Stomach smooth muscle (tissue), 2 donors: ENCODE data around the gene CCDC110.
A peak's percentile ranks its signal among the peaks of the same experiment; 100 is the strongest.

Experiments
- H3K27ac ChIP-seq: one replicate; pipeline ENCODE4 v1.7.0; 2013; ENCODE audit warnings: mild to moderate bottlenecking, low read length, inconsistent platforms
- H3K27me3 ChIP-seq, 2 donors: one replicate each; pipeline ENCODE4 v1.7.0; 2013; ENCODE audit warnings: low read length in 2 of 2; ENCODE audit not compliant: insufficient read depth in 2 of 2, control insufficient read depth in 1 of 2
- H3K36me3 ChIP-seq, 2 donors: one replicate each; pipeline ENCODE4 v1.7.0; 2013; ENCODE audit warnings: low read length in 2 of 2; ENCODE audit not compliant: control insufficient read depth in 2 of 2, insufficient read depth in 2 of 2
- H3K4me1 ChIP-seq: one replicate; pipeline ENCODE4 v1.7.0; 2013; ENCODE audit warnings: low read length; ENCODE audit not compliant: control insufficient read depth, insufficient read depth
- H3K4me3 ChIP-seq, 2 donors: one replicate each; pipeline ENCODE4 v1.7.0; 2013; ENCODE audit warnings: low read length in 2 of 2
- H3K9ac ChIP-seq, 2 donors: one replicate each; pipeline ENCODE4 v1.7.0; 2013; ENCODE audit warnings: low read length in 2 of 2, mild to moderate bottlenecking in 1 of 2
- H3K9me3 ChIP-seq, 2 donors: one replicate each; pipeline ENCODE4 v1.7.0; 2013; ENCODE audit warnings: low read length in 2 of 2; ENCODE audit not compliant: control insufficient read depth in 2 of 2
- donor health status: healthy.
- donor health status: Pancreatic carcinoma.

The CCDC110 gene

DNA sequence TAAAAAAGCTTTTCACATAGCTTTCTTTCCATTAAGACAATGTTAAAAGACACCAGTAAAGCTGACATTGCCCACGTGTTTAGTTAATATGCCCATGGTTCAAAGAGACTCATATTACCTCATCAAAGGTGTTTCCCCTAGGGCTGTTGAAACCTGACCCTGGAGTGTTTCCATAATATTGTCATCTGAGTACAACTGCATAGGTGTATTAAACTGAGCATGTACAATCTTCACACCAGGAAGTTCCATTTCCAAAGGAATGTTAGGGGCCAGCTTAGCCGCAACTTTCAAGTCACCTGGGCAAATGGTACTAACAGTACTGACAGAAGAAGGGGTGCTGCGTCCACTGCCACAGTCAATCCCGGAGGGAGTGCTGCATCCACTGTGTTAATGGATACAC lies 36.6 kb upstream of the CCDC110 start:
- Histone ChIP-seq H3K9ac (no peak overlapping the region), H3K4me1 (peaks cover 16% of the 10 kb centered on the region), H3K27ac (peak overlapping the region; percentile 6), H3K27me3 (no peaks in the 10 kb centered on the region), H3K9me3 (no peaks in the 10 kb centered on the region), H3K4me3 (no peak overlapping the region), H3K36me3 (peaks cover 27 to 34% of the 10 kb centered on the region in 2 donors)

DNA sequence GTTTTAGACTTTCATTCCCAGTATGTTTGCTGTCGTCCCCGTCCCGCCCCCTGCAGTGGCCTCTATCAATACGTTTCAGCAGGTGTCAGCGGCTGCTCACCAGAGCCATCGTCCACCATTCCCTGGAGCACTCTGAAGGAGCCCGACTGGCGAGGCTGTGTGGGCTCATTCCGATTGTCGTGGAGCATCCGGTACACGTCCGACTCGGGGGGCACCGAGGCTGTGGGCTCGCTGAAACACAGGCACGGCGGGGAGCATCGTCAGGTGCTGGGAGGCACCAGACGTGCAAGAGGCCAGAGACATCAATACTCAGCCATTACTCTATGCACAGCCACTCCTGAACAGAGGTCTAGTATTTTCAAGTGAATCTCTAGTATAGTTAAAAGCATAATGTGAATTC lies 34.9 kb upstream of the CCDC110 start:
- peaks cover 29 to 39% of the 10 kb centered on the region in 2 donors for H3K36me3 ChIP-seq
- H3K4me3 ChIP-seq, result no peak overlapping the region
- no peaks in the 10 kb centered on the region for H3K27me3 ChIP-seq
- no peak overlapping the region for H3K9ac ChIP-seq
- peaks cover 10% of the 10 kb centered on the region for H3K4me1 ChIP-seq
- peaks cover 0 to under 1% of the 10 kb centered on the region in 2 donors for H3K9me3 ChIP-seq
- H3K27ac ChIP-seq, result peak overlapping the region; percentile 91

DNA sequence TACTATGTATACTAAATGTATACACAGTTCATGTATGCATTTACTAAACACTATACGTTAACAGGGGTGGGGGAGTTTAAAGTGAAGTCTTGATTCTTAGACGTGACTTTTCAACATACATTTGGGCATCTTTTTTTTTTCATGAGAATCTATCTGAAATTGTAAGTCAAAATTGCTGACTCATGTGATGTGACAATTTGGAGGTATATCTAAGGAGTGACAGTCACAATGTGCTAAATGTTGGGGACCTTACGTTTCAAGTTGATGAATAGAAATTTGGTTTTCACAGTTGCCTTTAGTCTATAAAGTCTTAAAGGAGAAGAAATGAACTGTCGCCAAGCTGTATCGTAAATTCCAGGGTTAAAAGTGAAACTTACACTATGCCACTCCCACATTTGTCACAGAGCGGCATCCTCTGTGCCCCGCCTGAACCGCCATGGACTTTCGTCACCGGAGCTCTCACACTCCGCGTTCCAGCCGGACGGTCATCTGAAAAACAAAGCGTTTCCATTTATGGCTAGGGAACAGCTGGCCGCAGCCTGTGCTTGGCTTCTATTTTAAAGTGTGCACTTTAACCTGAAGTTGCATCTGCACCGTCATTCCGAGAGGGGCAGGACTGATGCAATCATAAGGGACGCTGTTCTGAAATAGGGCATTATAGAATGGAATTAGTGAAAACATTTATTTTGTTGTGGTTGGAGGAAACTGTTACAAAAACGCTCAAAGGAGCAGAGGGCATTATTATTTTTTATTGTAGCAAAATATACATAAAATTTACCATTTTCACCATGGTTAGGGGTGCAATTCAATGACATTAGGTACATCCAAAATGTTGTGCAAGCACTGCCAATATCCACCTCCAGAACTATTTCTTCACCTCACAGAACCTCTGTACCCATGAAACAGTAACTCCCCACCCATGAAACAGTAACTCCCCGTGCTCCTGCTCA lies 32.8 kb upstream of the CCDC110 start:
- Histone ChIP-seq H3K27me3 (no peaks in the 10 kb centered on the region), H3K27ac (peak overlapping the region; percentile 91), H3K9ac (peak overlapping the region; percentile 43 to 63), H3K36me3 (peaks cover 34 to 37% of the 10 kb centered on the region in 2 donors), H3K4me1 (peaks cover 10% of the 10 kb centered on the region), H3K9me3 (peaks cover 0 to 5% of the 10 kb centered on the region in 2 donors), H3K4me3 (peak overlapping the region; percentile 42 to 52)

DNA sequence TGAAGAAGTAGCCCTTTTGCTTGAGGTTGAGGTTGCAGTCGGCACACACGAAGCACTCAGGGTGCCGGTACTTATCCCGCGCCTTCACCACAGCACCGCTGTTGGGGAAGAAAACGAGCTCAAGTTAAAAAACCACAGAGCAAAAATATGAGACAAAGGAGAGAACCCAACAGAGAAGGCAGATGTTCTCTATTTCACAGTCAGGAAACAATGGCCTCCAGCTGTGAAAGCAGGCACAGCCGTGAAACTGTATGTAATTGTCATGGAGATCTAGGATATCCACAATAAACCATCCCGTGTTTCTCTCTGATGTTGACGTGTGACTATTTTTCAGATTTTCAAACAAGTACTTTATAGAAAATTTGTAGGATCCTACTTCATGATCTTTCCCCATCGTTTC lies 30.9 kb upstream of the CCDC110 start:
- H3K36me3 ChIP-seq, result peaks cover 32% of the 10 kb centered on the region in 2 donors
- H3K4me1 ChIP-seq, result peaks cover 10% of the 10 kb centered on the region
- peaks cover 0 to 5% of the 10 kb centered on the region in 2 donors for H3K9me3 ChIP-seq
- H3K27ac ChIP-seq, result no peak overlapping the region
- H3K4me3 ChIP-seq, result no peak overlapping the region
- no peaks in the 10 kb centered on the region for H3K27me3 ChIP-seq
- no peak overlapping the region for H3K9ac ChIP-seq

DNA sequence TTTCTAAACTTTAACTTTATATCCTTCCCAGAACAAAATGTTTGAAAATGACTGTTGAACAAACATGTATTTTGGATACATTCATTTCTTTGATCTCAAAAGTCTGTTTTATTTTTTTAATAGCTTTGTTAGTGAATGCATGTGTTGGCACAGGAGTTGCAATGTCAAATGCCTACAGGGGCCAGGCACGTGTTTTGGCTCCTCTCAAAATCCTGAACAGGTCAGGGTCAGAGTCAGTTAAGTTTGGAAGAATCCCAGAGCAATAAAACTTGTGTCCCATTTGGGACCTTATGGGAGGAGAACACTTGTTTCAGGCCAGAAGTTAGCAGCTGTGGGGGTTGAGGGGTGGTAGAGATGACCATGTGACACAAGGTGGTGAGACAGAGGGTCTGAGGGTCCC lies 29.0 kb upstream of the CCDC110 start:
- Histone ChIP-seq H3K9ac (no peak overlapping the region), H3K4me3 (no peak overlapping the region), H3K27ac (peak overlapping the region; percentile 53), H3K4me1 (peaks cover 10% of the 10 kb centered on the region), H3K27me3 (no peaks in the 10 kb centered on the region), H3K36me3 (peaks cover 22 to 24% of the 10 kb centered on the region in 2 donors), H3K9me3 (peaks cover 0 to 5% of the 10 kb centered on the region in 2 donors)

DNA sequence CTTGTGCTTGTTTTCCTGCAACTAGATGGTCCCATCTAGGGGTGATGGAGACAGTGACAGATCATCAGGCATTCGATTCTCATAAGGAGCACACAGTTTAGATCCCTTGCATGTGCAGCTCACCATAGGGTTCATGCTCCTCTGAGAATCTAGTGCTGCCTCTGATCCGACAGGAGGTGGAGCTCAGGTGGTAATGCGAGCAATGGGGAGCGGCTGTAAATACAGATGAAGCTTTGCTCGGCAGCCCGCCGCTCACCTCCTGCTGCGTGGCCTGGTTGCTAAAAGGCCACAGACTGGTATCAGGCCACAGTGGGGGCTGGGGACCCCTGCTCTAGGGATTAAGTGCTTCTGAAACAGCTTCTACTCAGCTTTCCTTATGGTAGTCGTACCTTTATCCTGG lies 28.5 kb upstream of the CCDC110 start:
- Histone ChIP-seq H3K9me3 (peaks cover 0 to 5% of the 10 kb centered on the region in 2 donors), H3K4me3 (no peak overlapping the region), H3K4me1 (peaks cover 8% of the 10 kb centered on the region), H3K27me3 (no peaks in the 10 kb centered on the region), H3K36me3 (peaks cover 21 to 23% of the 10 kb centered on the region in 2 donors), H3K9ac (no peak overlapping the region), H3K27ac (peak overlapping the region; percentile 53)

DNA sequence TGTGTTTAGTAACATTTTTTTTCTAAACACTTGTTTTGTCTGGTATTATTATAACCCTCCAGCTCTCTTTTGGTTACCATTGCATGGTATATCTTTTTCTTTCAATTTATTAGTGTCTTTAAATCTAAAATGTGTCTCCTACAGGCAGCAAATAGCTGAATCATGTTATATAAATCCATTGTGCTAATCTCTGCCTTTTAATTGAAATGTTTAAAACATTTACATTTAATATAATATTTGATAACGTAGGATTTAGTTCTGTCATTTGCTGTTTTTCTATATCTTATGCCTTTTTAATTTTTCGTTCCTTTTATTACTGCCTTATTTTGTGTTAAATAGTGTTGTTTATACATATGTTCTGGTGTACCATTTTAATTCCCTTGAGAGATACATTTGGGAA lies 17.1 kb upstream of the CCDC110 start:
- Histone ChIP-seq H3K36me3 (no peaks in the 10 kb centered on the region), H3K9me3 (no peaks in the 10 kb centered on the region), H3K4me1 (no peaks in the 10 kb centered on the region), H3K4me3 (no peak overlapping the region), H3K9ac (no peak overlapping the region), H3K27me3 (no peaks in the 10 kb centered on the region), H3K27ac (no peak overlapping the region)

DNA sequence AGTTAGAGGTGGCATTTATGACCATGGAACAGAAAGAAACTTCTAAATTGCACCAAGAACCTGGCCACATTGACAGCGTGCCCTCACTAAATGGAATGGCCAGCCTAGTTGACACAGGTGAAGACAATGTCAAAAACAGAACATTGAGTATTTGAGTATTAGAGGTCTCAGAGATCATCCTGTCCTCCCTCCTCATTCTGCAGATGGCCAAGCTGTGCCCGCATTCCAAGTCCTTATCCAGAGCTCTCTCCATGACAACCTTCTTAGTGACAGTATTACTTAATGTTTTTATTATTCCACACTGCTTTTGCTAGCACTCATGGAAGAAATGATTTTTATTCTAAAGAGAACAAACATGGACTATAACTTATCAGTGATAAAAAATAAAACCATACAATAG lies 9.9 kb upstream of the CCDC110 start:
- no peaks in the 10 kb centered on the region for H3K27me3 ChIP-seq
- H3K9me3 ChIP-seq, result no peaks in the 10 kb centered on the region
- H3K9ac ChIP-seq, result no peak overlapping the region
- no peaks in the 10 kb centered on the region for H3K36me3 ChIP-seq
- H3K27ac ChIP-seq, result no peak overlapping the region
- no peaks in the 10 kb centered on the region for H3K4me1 ChIP-seq
- no peak overlapping the region for H3K4me3 ChIP-seq

DNA sequence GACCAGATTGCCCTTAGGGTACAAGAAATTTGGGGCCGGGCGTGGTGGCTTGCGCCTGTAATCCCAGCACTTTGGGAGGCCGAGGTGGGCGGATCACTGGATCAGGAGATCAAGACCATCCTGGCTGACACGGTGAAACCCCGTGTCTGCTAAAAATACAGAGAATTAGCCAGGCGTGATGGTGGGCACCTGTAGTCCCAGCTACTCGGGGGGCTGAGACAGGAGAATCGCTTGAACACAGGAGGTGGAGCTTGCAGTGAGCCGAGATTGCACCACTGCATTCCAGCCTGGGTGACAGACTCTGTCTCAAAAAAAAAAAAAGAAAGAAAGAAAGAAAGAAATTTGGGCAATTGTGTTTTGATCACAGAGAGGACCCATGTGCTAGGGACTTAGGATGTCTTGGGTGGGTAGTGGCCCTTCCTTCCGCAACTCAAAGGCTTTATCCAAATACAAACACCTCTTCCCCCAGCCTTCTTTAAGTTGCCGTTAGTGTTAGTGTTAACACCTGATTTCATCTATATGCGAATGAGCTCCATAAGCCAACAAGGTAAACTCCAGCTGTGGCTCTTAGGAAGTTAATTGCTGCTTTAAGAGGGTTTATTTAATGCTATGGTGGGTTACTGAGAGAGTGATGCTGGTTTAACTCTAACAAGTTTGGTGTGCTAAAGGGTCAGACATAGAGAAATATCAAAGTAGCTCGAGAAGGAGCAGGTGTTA lies 8.6 kb upstream of the CCDC110 start:
- no peaks in the 10 kb centered on the region for H3K4me1 ChIP-seq
- H3K4me3 ChIP-seq, result no peak overlapping the region
- H3K9me3 ChIP-seq, result no peaks in the 10 kb centered on the region
- H3K27me3 ChIP-seq, result no peaks in the 10 kb centered on the region
- no peaks in the 10 kb centered on the region for H3K36me3 ChIP-seq
- no peak overlapping the region for H3K27ac ChIP-seq
- no peak overlapping the region for H3K9ac ChIP-seq

DNA sequence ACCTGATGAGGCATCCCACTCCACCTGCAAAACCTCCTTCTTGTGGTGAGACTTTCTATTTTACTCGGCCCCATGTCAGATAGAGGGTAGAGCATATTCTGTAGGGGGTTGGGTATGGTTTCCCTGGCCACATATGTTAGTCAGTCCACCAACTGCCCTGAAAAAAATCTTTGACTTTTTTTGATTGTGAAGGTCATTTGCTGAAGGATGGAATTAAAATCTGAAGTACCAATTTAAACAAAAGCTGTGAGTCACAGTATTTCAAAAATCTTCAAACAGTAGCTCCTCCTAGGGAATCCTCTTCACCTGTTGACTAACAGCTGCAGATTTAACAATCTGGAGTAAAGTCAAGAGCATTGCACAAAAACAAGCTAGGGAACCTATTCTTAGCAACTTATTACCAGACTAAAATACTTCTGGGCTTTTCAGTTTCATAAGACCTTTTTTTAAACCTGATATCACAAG lies 8.0 kb upstream of the CCDC110 start:
- H3K27me3 ChIP-seq, result no peaks in the 10 kb centered on the region
- no peak overlapping the region for H3K27ac ChIP-seq
- H3K4me1 ChIP-seq, result no peaks in the 10 kb centered on the region
- H3K36me3 ChIP-seq, result no peaks in the 10 kb centered on the region
- no peak overlapping the region for H3K9ac ChIP-seq
- H3K4me3 ChIP-seq, result no peak overlapping the region
- H3K9me3 ChIP-seq, result no peaks in the 10 kb centered on the region
